GM18951 (cell line): Measurements from ENCODE around the gene SCAI.

ENCODE experiments used
- POLR2A ChIP-seq: IDR thresholded peaks from 4 replicates; pipeline ENCODE4 v1.6.1; 2011; ENCODE audit warnings: mild to moderate bottlenecking; ENCODE audit not compliant: insufficient read length, insufficient read depth; ENCODE audit errors: extremely low read depth
- in situ Hi-C: fragments of 300-500 bp; cut with MboI; formaldehyde crosslinking; loops from one replicate; pipeline ENCODE4 v1.12.0; 2022; ENCODE audit warnings: low sequenced_read_pairs, mixed read lengths, inconsistent platforms; ENCODE audit not compliant: unreplicated experiment

Gene SCAI

GRCh38 chr9:125161284-125161918 is 18.1 kb upstream of the SCAI start:
- in situ Hi-C loops: no loop called here
- no peak for TF ChIP-seq POLR2A

- in situ Hi-C loops: no loop called here
- no peak for TF ChIP-seq POLR2A
Observed at GRCh38 chr9:125160750-125161149, 17.4 kb upstream of the SCAI start.

GRCh38 chr9:125156551-125156950 is 13.2 kb upstream of the SCAI start:
- in situ Hi-C loops: no loop called here
- TF ChIP-seq POLR2A: no peak

- no peak for TF ChIP-seq POLR2A
- in situ Hi-C loops: no loop called here
Observed at GRCh38 chr9:125153712-125154367, 10.5 kb upstream of the SCAI start.

GRCh38 chr9:125151730-125152129 is 8.4 kb upstream of the SCAI start:
- in situ Hi-C loops: no loop called here
- no peak for TF ChIP-seq POLR2A

GRCh38 chr9:125150349-125151245 is 7.3 kb upstream of the SCAI start:
- TF ChIP-seq POLR2A: no peak
- in situ Hi-C loops: no loop called here

GRCh38 chr9:125147401-125147951 is 4.1 kb upstream of the SCAI start:
- in situ Hi-C loops: loop anchor here (10.0 kb wide), 1 partner anchor 373 kb away; the partner anchor contains the start of genes NR6A1 and OLFML2A
- no peak for TF ChIP-seq POLR2A

GRCh38 chr9:125146247-125146646 is 2.9 kb upstream of the SCAI start:
- in situ Hi-C loops: loop anchor here (10.0 kb wide), 1 partner anchor 371 kb away; the partner anchor contains the start of genes NR6A1 and OLFML2A
- TF ChIP-seq POLR2A: no peak

GRCh38 chr9:125145425-125145824 is 2.1 kb upstream of the SCAI start:
- in situ Hi-C loops: loop anchor here (10.0 kb wide), 1 partner anchor 371 kb away; the partner anchor contains the start of genes NR6A1 and OLFML2A
- no peak for TF ChIP-seq POLR2A

- in situ Hi-C loops: loop anchor here (10.0 kb wide), 1 partner anchor 368 kb away; the partner anchor contains the start of genes NR6A1 and OLFML2A
- TF ChIP-seq POLR2A: no peak
Observed at GRCh38 chr9:125142560-125143376, 560 bp downstream of the SCAI start.

- TF ChIP-seq POLR2A: no peak
- in situ Hi-C loops: loop anchor here (10.0 kb wide), 1 partner anchor 367 kb away; the partner anchor contains the start of genes NR6A1 and OLFML2A
Observed at GRCh38 chr9:125141751-125142150, 1.6 kb downstream of the SCAI start.

GRCh38 chr9:125141251-125141650 is 2.1 kb downstream of the SCAI start:
- in situ Hi-C loops: loop anchor here (10.0 kb wide), 1 partner anchor 366 kb away; the partner anchor contains the start of genes NR6A1 and OLFML2A
- TF ChIP-seq POLR2A: no peak
